OCI-LY7 (cell line): ENCODE data around the gene ALOXE3. TPM values are rescaled to one million over a fixed set of nuclear protein-coding genes. Genes with fewer than 3 reads are reported as not detected.

Experiments
- BruUV-seq: library from RNA; stranded (reverse); fragments of 400-500 nt; replicated peaks from 2 replicates; lab custom pipeline; 2021; lab: Mats Ljungman, UMichigan
- CTCF ChIA-PET: fragments of 300-600 bp; sonication (Branson Sonifier 250); formaldehyde crosslinking; loops from one replicate; lab custom pipeline; 2022; ENCODE audit warnings: antibody characterized with exemption; ENCODE audit not compliant: unreplicated experiment; lab: Charles Lee
- POLR2A ChIA-PET: fragments of 300-600 bp; sonication (Branson Sonifier 250); formaldehyde crosslinking; loops from one replicate; lab custom pipeline; 2022; ENCODE audit warnings: antibody characterized with exemption; lab: Charles Lee
- DNase-seq: peaks from one replicate; pipeline ENCODE4 v3.0.0-alpha.2; 2015; ENCODE audit warnings: low spot score
- H2AFZ ChIP-seq: fragments of 200-600 bp; sonication (generic), shearing (Covaris generic); 2 replicates; pipeline ENCODE4 v1.6.1; 2014; ENCODE audit warnings: mild to moderate bottlenecking, antibody characterized with exemption, low read length, moderate library complexity
- H3K27ac ChIP-seq: fragments of 200-600 bp; sonication (generic); 2 replicates; pipeline ENCODE4 v1.5.1; 2014; ENCODE audit warnings: mixed run types, low read depth, mild to moderate bottlenecking, moderate library complexity, low read length, inconsistent platforms; ENCODE audit not compliant: poor library complexity, severe bottlenecking
- H3K36me3 ChIP-seq: fragments of 200-600 bp; sonication (generic); 2 replicates; pipeline ENCODE4 v1.6.1; 2014; ENCODE audit warnings: mild to moderate bottlenecking, antibody characterized with exemption, low read length, moderate library complexity, mixed read lengths; ENCODE audit not compliant: insufficient read depth
- H3K4me1 ChIP-seq: fragments of 200-600 bp; sonication (generic); 2 replicates; pipeline ENCODE4 v1.5.1; 2014; ENCODE audit warnings: mild to moderate bottlenecking, low read length; ENCODE audit not compliant: insufficient read depth, poor library complexity, severe bottlenecking
- H3K4me2 ChIP-seq: fragments of 200-600 bp; sonication (generic); 2 replicates; pipeline ENCODE4 v1.6.1; 2014; ENCODE audit warnings: mild to moderate bottlenecking, low read length
- H3K4me3 ChIP-seq: fragments of 200-600 bp; sonication (generic); 2 replicates; pipeline ENCODE4 v1.5.1; 2014; ENCODE audit warnings: mild to moderate bottlenecking, low read depth, low read length; ENCODE audit not compliant: poor library complexity, severe bottlenecking
- H3K79me2 ChIP-seq: fragments of 200-600 bp; sonication (generic); 2 replicates; pipeline ENCODE4 v1.6.1; 2016; ENCODE audit warnings: low read depth, mild to moderate bottlenecking, low read length, moderate library complexity, mixed read lengths; ENCODE audit not compliant: insufficient read depth
- H3K9me2 ChIP-seq: fragments of 200-600 bp; sonication (generic); 2 replicates; pipeline ENCODE4 v1.6.1; 2016; ENCODE audit warnings: mild to moderate bottlenecking, low read length, mixed read lengths; ENCODE audit not compliant: insufficient read depth
- H3K9me3 ChIP-seq: fragments of 200-600 bp; sonication (generic); 2 replicates; pipeline ENCODE4 v1.6.1; 2014; ENCODE audit warnings: mild to moderate bottlenecking, mixed run types, low read length, mixed read lengths
- H4K20me1 ChIP-seq: fragments of 200-600 bp; sonication (generic); 2 replicates; pipeline ENCODE4 v1.6.1; 2014; ENCODE audit warnings: mild to moderate bottlenecking, antibody characterized with exemption, low read length, moderate library complexity, mixed read lengths; ENCODE audit not compliant: insufficient read depth
- CTCF ChIP-seq: fragments of 200-600 bp; sonication (generic); conservative IDR thresholded peaks from 2 replicates; pipeline ENCODE4 v1.5.1; 2014; ENCODE audit warnings: mild to moderate bottlenecking, antibody characterized with exemption, low read length, moderate library complexity, mixed read lengths
- EZH2phosphoT487 ChIP-seq: fragments of 200-600 bp; sonication (generic); IDR thresholded peaks from 2 replicates; pipeline ENCODE4 v1.6.1; 2018; ENCODE audit warnings: low read depth, borderline replicate concordance, mild to moderate bottlenecking, mixed run types, antibody characterized with exemption, low read length, moderate library complexity, mixed read lengths
- intact Hi-C: fragments of 100-400 bp; cut with micrococcal nuclease; formaldehyde crosslinking; loops from one replicate; pipeline ENCODE4 v1.10.0; 2022; ENCODE audit not compliant: unreplicated experiment
- total RNA-seq, 2 experiments: library from RNA; depleted of rRNA in 1 of 2; stranded (reverse); fragments of >200 nt in 1 of 2; shearing (Covaris generic) in 1 of 2; gene quantifications; 2 replicates each; pipeline ENCODE4 v1.2.3, GENCODE V29; 2014 to 2022

ALOXE3 gene
- total RNA-seq, 2 experiments from 2014 or later = 0.10 TPM; not detected in 1

DNA sequence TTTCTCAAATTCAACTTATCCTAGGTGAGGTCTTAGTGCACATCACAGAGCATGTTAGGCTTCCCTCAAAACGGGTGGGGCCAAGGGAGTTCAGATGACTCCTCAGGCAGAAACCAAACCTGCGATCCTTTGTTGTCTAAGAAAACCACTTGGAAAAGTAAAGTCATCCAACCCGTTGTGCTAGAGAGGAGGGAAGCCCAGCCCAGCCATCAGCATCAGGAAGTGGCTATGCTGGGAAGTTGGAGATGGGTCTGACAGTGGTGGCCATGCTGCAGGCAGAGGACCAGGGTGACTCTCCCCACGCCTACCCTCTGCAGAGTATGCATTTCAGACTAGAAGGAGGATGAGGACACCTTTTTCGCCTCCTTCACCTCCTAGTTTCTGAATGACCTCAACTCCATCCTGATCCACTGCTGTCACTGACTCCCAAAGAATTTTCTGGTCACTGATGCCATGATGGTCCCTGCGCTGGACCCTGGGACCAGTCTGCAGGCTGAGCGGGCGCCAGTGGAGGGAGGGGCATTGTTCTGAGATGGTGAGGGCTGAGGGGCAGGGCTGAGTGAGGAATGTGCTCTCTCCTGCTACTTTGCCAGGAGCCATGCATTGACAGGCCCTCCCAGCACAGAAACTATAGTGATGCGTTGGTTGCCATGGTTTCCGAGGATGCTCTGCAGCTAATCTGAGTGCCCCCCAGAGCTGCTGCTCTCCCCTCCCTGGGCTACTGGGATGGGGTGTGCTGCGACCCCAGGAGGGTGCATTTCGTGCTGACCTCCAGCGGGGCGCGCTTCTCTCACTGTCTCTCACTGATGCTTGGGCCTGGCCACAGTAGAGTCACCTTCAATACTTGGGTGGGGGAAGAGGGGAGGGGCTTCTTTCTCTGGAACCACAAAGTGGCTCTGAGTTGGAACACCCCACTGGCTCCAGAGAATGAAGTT lies 51.2 kb downstream of the ALOXE3 start:
- no TSS peak for BruUV-seq
- Histone ChIP-seq H3K9me2 (no peaks in the 10 kb centered on the region), H3K4me3 (no peak overlapping the region), H3K27ac (no peak overlapping the region), H4K20me1 (no peaks in the 10 kb centered on the region), H3K9me3 (no peaks in the 10 kb centered on the region), H2AFZ (no peak overlapping the region), H3K36me3 (no peaks in the 10 kb centered on the region), H3K4me1 (no peaks in the 10 kb centered on the region), H3K79me2 (no peaks in the 10 kb centered on the region), H3K4me2 (no peak overlapping the region)
- ChIA-PET POLR2A (no interaction called here), CTCF (no interaction called here)
- DNase-seq = no peak
- TF ChIP-seq CTCF (0 out of 2 replicates have a peak, but pooled peaks have one; percentile 18), EZH2phosphoT487 (no peak)
- intact Hi-C loops = no loop called here

DNA sequence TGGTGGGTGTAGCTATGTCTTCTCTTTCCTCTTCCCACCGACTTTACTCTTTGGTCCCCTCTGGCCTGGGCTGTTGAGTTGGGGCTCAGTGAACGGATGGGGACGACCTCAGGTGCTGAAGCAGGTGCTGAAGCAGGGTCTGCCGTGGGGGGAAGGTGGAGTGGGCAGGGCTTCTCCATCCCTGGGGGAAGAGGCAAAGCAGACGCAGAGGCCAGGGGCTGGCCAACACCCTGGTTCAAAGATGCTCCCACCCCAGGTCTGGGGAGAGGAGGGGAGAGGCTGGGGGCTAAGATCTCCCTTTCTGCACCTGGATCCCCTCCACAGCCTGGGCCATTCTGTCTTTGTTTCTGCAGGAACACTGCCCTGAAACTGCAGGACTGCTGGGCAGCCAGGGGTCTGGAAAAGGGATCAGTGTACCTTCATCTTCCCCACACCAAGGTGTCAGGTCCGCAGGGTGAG lies 53.7 kb downstream of the ALOXE3 start:
- no peak for DNase-seq
- no peak for TF ChIP-seq EZH2phosphoT487
- no peak for TF ChIP-seq CTCF
- Histone ChIP-seq H3K27ac (no peak overlapping the region), H3K9me2 (no peaks in the 10 kb centered on the region), H4K20me1 (no peaks in the 10 kb centered on the region), H3K4me2 (no peak overlapping the region), H3K36me3 (no peaks in the 10 kb centered on the region), H2AFZ (no peak overlapping the region), H3K79me2 (no peaks in the 10 kb centered on the region), H3K4me1 (peaks cover 5% of the 10 kb centered on the region), H3K4me3 (no peak overlapping the region), H3K9me3 (no peaks in the 10 kb centered on the region)
- ChIA-PET CTCF (interaction anchor here (0.6 kb wide), 1 partner anchor 200 kb away, joined by 6 read pairs; no protein-coding TSS in a partner anchor), POLR2A (no interaction called here)
- intact Hi-C loops = no loop called here
- BruUV-seq = no TSS peak
